ENCODE measurements around the gene PREB. TPM values are rescaled to one million over a fixed set of nuclear protein-coding genes. Genes with fewer than 3 reads are reported as not detected.

The PREB gene
- total and polyA plus RNA-seq, 2 of the 13 experiments (the other 11 are each of a cell fraction or from before 2014, with no cell fraction given), result 112 to 192 TPM

DNA sequence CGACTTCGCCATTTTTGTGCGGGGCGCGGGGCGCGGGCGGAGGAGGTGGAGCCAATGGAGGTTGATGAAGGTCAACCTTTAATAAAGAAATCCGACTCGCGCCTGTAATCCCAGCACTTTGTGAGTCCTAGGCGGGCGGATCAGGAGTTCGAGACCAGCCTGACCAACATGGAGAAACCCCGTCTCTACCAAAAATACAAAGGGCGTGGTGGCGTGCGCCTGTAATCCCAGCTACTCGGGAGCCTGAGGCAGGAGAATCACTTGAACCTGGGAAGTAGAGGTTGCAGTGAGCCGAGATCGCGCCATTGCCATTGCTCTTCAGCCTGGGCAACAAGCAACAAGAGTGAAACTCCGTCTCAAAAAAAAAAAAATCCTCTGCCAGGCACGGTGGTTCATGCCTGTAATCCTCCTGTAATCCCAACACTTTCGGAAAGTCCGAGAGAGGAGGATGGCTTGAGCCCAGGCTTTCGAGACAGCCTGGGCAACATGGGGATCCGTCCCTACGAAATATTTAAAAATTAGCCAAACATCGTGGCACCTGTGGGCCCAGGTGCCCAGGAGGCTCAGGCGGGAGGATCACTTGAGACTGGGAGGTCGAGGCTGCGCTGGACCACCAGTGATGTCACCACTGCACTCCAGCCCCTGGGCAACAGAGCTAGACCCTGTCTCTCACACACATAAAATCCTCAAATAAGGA, 493 bp upstream of the PREB start (continued):
- TF ChIP-seq, protein P1, sequence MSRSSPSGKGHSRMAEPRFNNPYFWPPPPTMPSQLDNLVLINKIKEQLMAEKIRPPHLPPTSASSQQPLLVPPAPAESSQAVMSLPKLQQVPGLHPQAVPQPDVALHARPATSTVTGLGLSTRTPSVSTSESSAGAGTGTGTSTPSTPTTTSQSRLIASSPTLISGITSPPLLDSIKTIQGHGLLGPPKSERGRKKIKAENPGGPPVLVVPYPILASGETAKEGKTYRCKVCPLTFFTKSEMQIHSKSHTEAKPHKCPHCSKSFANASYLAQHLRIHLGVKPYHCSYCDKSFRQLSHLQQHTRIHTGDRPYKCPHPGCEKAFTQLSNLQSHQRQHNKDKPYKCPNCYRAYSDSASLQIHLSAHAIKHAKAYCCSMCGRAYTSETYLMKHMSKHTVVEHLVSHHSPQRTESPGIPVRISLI (CRISPR knock-in tag; IDR thresholded peaks at IDR 0.05; ENCODE audit: borderline replicate concordance), result peak; percentile 51; the same call in 1 of the 2 replicates
- peak; percentile 43; the same call in 1 of the 2 replicates for TF ChIP-seq SP5 (CRISPR knock-in tag; IDR thresholded peaks at IDR 0.05; ENCODE audit: borderline replicate concordance, low read depth)
- TF ChIP-seq YEATS2 (CRISPR knock-in tag; IDR thresholded peaks at IDR 0.05; ENCODE audit: borderline replicate concordance), result 0 out of 2 replicates have a peak, but pooled peaks have one; percentile 27
- TF ChIP-seq ZBTB38 (CRISPR knock-in tag; IDR thresholded peaks at IDR 0.05), result peak; percentile 69; the same call in 1 of the 2 replicates
- no peak for TF ChIP-seq ZBTB3 (CRISPR knock-in tag; IDR thresholded peaks at IDR 0.05; ENCODE audit: borderline replicate concordance, low read depth)
- TF ChIP-seq KMT2A (CRISPR knock-in tag; IDR thresholded peaks at IDR 0.05), result peak; percentile 3; the same call in 1 of the 2 replicates
- 0 out of 2 replicates have a peak, but pooled peaks have one; percentile 82 for TF ChIP-seq CSRNP1 (CRISPR knock-in tag; IDR thresholded peaks at IDR 0.05)
- TF ChIP-seq CBX5 (CRISPR knock-in tag; IDR thresholded peaks at IDR 0.05; ENCODE audit: borderline replicate concordance), result 0 out of 2 replicates have a peak, but pooled peaks have one; percentile 20
- 0 out of 2 replicates have a peak, but pooled peaks have one; percentile 38 for TF ChIP-seq CREM (IDR thresholded peaks at IDR 0.05)
- no peak for TF ChIP-seq CREM (CRISPR knock-in tag; IDR thresholded peaks at IDR 0.05)
- no peak for TF ChIP-seq ZNF451 (CRISPR knock-in tag; IDR thresholded peaks at IDR 0.05)
- no peak for TF ChIP-seq HBP1 (CRISPR knock-in tag; IDR thresholded peaks at IDR 0.05; ENCODE audit: low read depth)
- 0 out of 2 replicates have a peak, but pooled peaks have one; percentile 14 for TF ChIP-seq ZNF563 (CRISPR knock-in tag; IDR thresholded peaks at IDR 0.05)

Measured in HepG2 (cell line).